GM19025 (cell line): Measurements from ENCODE around the gene MAGEH1.
A peak's percentile ranks its signal among the peaks of the same experiment; 100 is the strongest.

Experiments
- ATAC-seq: cut with Tn5 transposase; IDR thresholded peaks from one replicate; pipeline ENCODE4 v1.9.1; 2021; ENCODE audit warnings: mild to moderate bottlenecking, low read depth, moderate library complexity; ENCODE audit not compliant: unreplicated experiment

The MAGEH1 gene

DNA sequence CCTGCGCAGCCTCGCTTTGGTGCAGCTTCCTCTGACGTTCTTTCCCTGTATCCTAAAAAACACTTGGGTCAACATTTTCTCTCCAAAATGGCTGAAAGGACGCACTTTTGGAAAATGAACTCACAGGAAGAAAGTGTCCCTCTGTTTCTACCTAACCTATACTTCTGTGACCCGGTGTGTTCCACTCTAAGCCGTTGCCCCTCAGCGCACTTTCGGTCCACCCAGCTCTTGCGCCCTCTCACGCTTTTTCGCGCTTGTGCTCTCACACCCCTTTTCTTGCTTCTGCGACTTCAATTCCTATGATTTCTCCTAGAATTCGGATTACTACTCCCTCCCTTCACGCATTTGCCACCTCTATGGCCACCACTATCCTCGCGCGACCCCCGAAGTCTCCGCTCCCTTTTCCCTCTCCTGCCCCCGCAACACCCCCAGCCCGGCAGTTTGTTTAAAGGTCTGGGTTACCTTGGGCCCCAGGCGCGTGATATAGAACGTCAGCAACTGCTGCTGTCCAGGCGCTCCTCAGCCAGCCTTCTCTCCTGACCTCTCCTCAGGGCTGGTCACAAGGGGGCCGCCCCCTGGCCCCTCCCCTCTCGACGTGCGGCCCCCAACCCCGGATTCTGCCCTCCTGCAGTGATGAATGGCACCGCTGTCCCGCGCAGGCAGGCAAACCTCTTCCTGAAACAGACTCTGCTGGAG is 37.5 kb downstream of the MAGEH1 start, which contains the start of gene USP51:
USP51 (minus strand) TSS at position 535 of the 696 bp plus-strand sequence. CDS start 909 bp downstream, outside the sequence.
- ATAC-seq: peak; percentile 37

- no peak for ATAC-seq
These were observed 38.2 kb downstream of the MAGEH1 start for GRCh38 chrX:55490121-55490520.

DNA sequence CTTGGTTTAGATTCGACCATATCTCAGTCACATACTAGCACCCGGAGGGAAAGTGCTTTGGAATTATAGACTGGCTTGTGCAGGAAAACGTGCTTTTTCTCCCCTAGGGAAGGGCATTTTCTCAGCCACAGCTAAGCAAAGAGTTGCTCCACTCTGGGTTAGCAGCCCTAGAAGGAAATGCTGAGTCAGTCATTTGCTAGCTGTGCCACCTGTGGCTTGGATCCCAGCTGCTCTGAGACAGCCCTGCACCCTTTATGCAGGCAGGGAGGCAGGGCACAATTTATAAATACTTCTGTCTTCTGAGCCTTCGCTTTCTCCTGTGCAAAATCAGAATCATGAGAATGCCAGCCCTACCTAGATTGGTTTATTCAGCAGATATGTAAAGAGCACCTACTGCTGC is 39.0 kb downstream of the MAGEH1 start:
- ATAC-seq: no peak
